ENCODE measurements around the gene ZMYND11.

ZMYND11 gene

GRCh38 chr10:275680-276079, 140.4 kb downstream of the ZMYND11 start:
- Histone ChIP-seq H3K9me3 (ENCODE audit: control insufficient read depth, low read length) (no peaks in the 10 kb centered on the region), H3K27ac (ENCODE audit: insufficient read depth, low read length, poor library complexity, severe bottlenecking) (no peak overlapping the region), H3K4me1 (ENCODE audit: control insufficient read depth, insufficient read depth, low read length, poor library complexity, severe bottlenecking) (no peaks in the 10 kb centered on the region), H3K36me3 (ENCODE audit: control insufficient read depth, insufficient read depth, low read length) (no peaks in the 10 kb centered on the region), H3K4me3 (ENCODE audit: insufficient read depth, low read depth, low read length, poor library complexity, severe bottlenecking) (no peak overlapping the region), H3K27me3 (replicated peaks; ENCODE audit: control insufficient read depth, insufficient read depth, low read length, poor library complexity, severe bottlenecking) (no peaks in the 10 kb centered on the region)
- DNase-seq, result no peak

- Histone ChIP-seq H3K36me3 (ENCODE audit: control insufficient read depth, insufficient read depth, low read length) (no peaks in the 10 kb centered on the region), H3K27ac (ENCODE audit: insufficient read depth, low read length, poor library complexity, severe bottlenecking) (no peak overlapping the region), H3K27me3 (replicated peaks; ENCODE audit: control insufficient read depth, insufficient read depth, low read length, poor library complexity, severe bottlenecking) (no peaks in the 10 kb centered on the region), H3K9me3 (ENCODE audit: control insufficient read depth, low read length) (no peaks in the 10 kb centered on the region), H3K4me1 (ENCODE audit: control insufficient read depth, insufficient read depth, low read length, poor library complexity, severe bottlenecking) (no peaks in the 10 kb centered on the region), H3K4me3 (ENCODE audit: insufficient read depth, low read depth, low read length, poor library complexity, severe bottlenecking) (no peak overlapping the region)
- no peak for DNase-seq
These were observed 142.7 kb downstream of the ZMYND11 start for GRCh38 chr10:277963-278362.

GRCh38 chr10:278707-279106, 143.5 kb downstream of the ZMYND11 start:
- H3K36me3 ChIP-seq (ENCODE audit: control insufficient read depth, insufficient read depth, low read length), result no peaks in the 10 kb centered on the region

GRCh38 chr10:279232-279631, 144.0 kb downstream of the ZMYND11 start:
- Histone ChIP-seq H3K36me3 (ENCODE audit: control insufficient read depth, insufficient read depth, low read length) (no peaks in the 10 kb centered on the region), H3K27me3 (replicated peaks; ENCODE audit: control insufficient read depth, insufficient read depth, low read length, poor library complexity, severe bottlenecking) (no peaks in the 10 kb centered on the region), H3K4me3 (ENCODE audit: insufficient read depth, low read depth, low read length, poor library complexity, severe bottlenecking) (no peak overlapping the region), H3K27ac (ENCODE audit: insufficient read depth, low read length, poor library complexity, severe bottlenecking) (no peak overlapping the region), H3K9me3 (ENCODE audit: control insufficient read depth, low read length) (no peaks in the 10 kb centered on the region), H3K4me1 (ENCODE audit: control insufficient read depth, insufficient read depth, low read length, poor library complexity, severe bottlenecking) (no peaks in the 10 kb centered on the region)
- DNase-seq, result no peak

More at GRCh38 chr10:278707-279106, 143.5 kb downstream of the ZMYND11 start:
- H3K4me3 ChIP-seq (ENCODE audit: insufficient read depth, low read depth, low read length, poor library complexity, severe bottlenecking), result no peak overlapping the region
- no peaks in the 10 kb centered on the region for H3K27me3 ChIP-seq (replicated peaks; ENCODE audit: control insufficient read depth, insufficient read depth, low read length, poor library complexity, severe bottlenecking)
- H3K9me3 ChIP-seq (ENCODE audit: control insufficient read depth, low read length), result no peaks in the 10 kb centered on the region
- DNase-seq, result no peak
- no peaks in the 10 kb centered on the region for H3K4me1 ChIP-seq (ENCODE audit: control insufficient read depth, insufficient read depth, low read length, poor library complexity, severe bottlenecking)
- no peak overlapping the region for H3K27ac ChIP-seq (ENCODE audit: insufficient read depth, low read length, poor library complexity, severe bottlenecking)

- Histone ChIP-seq H3K9me3 (ENCODE audit: control insufficient read depth, low read length) (no peaks in the 10 kb centered on the region), H3K27ac (ENCODE audit: insufficient read depth, low read length, poor library complexity, severe bottlenecking) (no peak overlapping the region), H3K4me3 (ENCODE audit: insufficient read depth, low read depth, low read length, poor library complexity, severe bottlenecking) (no peak overlapping the region), H3K36me3 (ENCODE audit: control insufficient read depth, insufficient read depth, low read length) (no peaks in the 10 kb centered on the region), H3K4me1 (ENCODE audit: control insufficient read depth, insufficient read depth, low read length, poor library complexity, severe bottlenecking) (no peaks in the 10 kb centered on the region), H3K27me3 (replicated peaks; ENCODE audit: control insufficient read depth, insufficient read depth, low read length, poor library complexity, severe bottlenecking) (no peaks in the 10 kb centered on the region)
- DNase-seq, result no peak
These were observed 144.4 kb downstream of the ZMYND11 start for GRCh38 chr10:279655-280054.

GRCh38 chr10:282294-283139, 147.3 kb downstream of the ZMYND11 start:
- no peaks in the 10 kb centered on the region for H3K9me3 ChIP-seq (ENCODE audit: control insufficient read depth, low read length)
- no peaks in the 10 kb centered on the region for H3K36me3 ChIP-seq (ENCODE audit: control insufficient read depth, insufficient read depth, low read length)
- H3K4me3 ChIP-seq (ENCODE audit: insufficient read depth, low read depth, low read length, poor library complexity, severe bottlenecking), result no peak overlapping the region
- no peaks in the 10 kb centered on the region for H3K4me1 ChIP-seq (ENCODE audit: control insufficient read depth, insufficient read depth, low read length, poor library complexity, severe bottlenecking)
- H3K27ac ChIP-seq (ENCODE audit: insufficient read depth, low read length, poor library complexity, severe bottlenecking), result no peak overlapping the region
- H3K27me3 ChIP-seq (replicated peaks; ENCODE audit: control insufficient read depth, insufficient read depth, low read length, poor library complexity, severe bottlenecking), result no peaks in the 10 kb centered on the region
- no peak for DNase-seq

GRCh38 chr10:283140-283479, 147.9 kb downstream of the ZMYND11 start:
- Histone ChIP-seq H3K9me3 (ENCODE audit: control insufficient read depth, low read length) (no peaks in the 10 kb centered on the region), H3K4me3 (ENCODE audit: insufficient read depth, low read depth, low read length, poor library complexity, severe bottlenecking) (no peak overlapping the region), H3K27me3 (replicated peaks; ENCODE audit: control insufficient read depth, insufficient read depth, low read length, poor library complexity, severe bottlenecking) (no peaks in the 10 kb centered on the region), H3K4me1 (ENCODE audit: control insufficient read depth, insufficient read depth, low read length, poor library complexity, severe bottlenecking) (no peaks in the 10 kb centered on the region), H3K27ac (ENCODE audit: insufficient read depth, low read length, poor library complexity, severe bottlenecking) (no peak overlapping the region), H3K36me3 (ENCODE audit: control insufficient read depth, insufficient read depth, low read length) (no peaks in the 10 kb centered on the region)
- no peak for DNase-seq

- H3K4me1 ChIP-seq (ENCODE audit: control insufficient read depth, insufficient read depth, low read length, poor library complexity, severe bottlenecking), result no peaks in the 10 kb centered on the region
- H3K9me3 ChIP-seq (ENCODE audit: control insufficient read depth, low read length), result no peaks in the 10 kb centered on the region
- no peak overlapping the region for H3K27ac ChIP-seq (ENCODE audit: insufficient read depth, low read length, poor library complexity, severe bottlenecking)
- no peak overlapping the region for H3K4me3 ChIP-seq (ENCODE audit: insufficient read depth, low read depth, low read length, poor library complexity, severe bottlenecking)
- no peaks in the 10 kb centered on the region for H3K36me3 ChIP-seq (ENCODE audit: control insufficient read depth, insufficient read depth, low read length)
- DNase-seq, result no peak
- no peaks in the 10 kb centered on the region for H3K27me3 ChIP-seq (replicated peaks; ENCODE audit: control insufficient read depth, insufficient read depth, low read length, poor library complexity, severe bottlenecking)
These were observed 148.7 kb downstream of the ZMYND11 start for GRCh38 chr10:283916-284356.

GRCh38 chr10:285216-285615, 150.0 kb downstream of the ZMYND11 start:
- no peaks in the 10 kb centered on the region for H3K36me3 ChIP-seq (ENCODE audit: control insufficient read depth, insufficient read depth, low read length)
- H3K27ac ChIP-seq (ENCODE audit: insufficient read depth, low read length, poor library complexity, severe bottlenecking), result no peak overlapping the region
- no peaks in the 10 kb centered on the region for H3K9me3 ChIP-seq (ENCODE audit: control insufficient read depth, low read length)
- no peaks in the 10 kb centered on the region for H3K27me3 ChIP-seq (replicated peaks; ENCODE audit: control insufficient read depth, insufficient read depth, low read length, poor library complexity, severe bottlenecking)
- no peaks in the 10 kb centered on the region for H3K4me1 ChIP-seq (ENCODE audit: control insufficient read depth, insufficient read depth, low read length, poor library complexity, severe bottlenecking)
- DNase-seq, result no peak
- H3K4me3 ChIP-seq (ENCODE audit: insufficient read depth, low read depth, low read length, poor library complexity, severe bottlenecking), result no peak overlapping the region

GRCh38 chr10:287026-287709, 151.9 kb downstream of the ZMYND11 start:
- DNase-seq, result no peak
- Histone ChIP-seq H3K27me3 (replicated peaks; ENCODE audit: control insufficient read depth, insufficient read depth, low read length, poor library complexity, severe bottlenecking) (no peaks in the 10 kb centered on the region), H3K4me3 (ENCODE audit: insufficient read depth, low read depth, low read length, poor library complexity, severe bottlenecking) (no peak overlapping the region), H3K27ac (ENCODE audit: insufficient read depth, low read length, poor library complexity, severe bottlenecking) (no peak overlapping the region), H3K4me1 (ENCODE audit: control insufficient read depth, insufficient read depth, low read length, poor library complexity, severe bottlenecking) (no peaks in the 10 kb centered on the region), H3K9me3 (ENCODE audit: control insufficient read depth, low read length) (no peaks in the 10 kb centered on the region), H3K36me3 (ENCODE audit: control insufficient read depth, insufficient read depth, low read length) (no peaks in the 10 kb centered on the region)

Measured in effector memory CD4-positive, alpha-beta T cell (primary cell).